HG03571 (cell line): ENCODE results near the gene GOLIM4.

ENCODE experiments used
- ATAC-seq: cut with Tn5 transposase; IDR thresholded peaks from one replicate; pipeline ENCODE4 v1.9.1; 2021; ENCODE audit not compliant: unreplicated experiment

Gene GOLIM4

GRCh38 chr3:168001244-168001643 is 94.5 kb downstream of the GOLIM4 start:
- no peak for ATAC-seq

- no peak for ATAC-seq
Measured at GRCh38 chr3:167998253-167998652, 97.5 kb downstream of the GOLIM4 start.

GRCh38 chr3:167996514-167996913 is 99.2 kb downstream of the GOLIM4 start:
- ATAC-seq: no peak

GRCh38 chr3:167992381-167992780 is 103.3 kb downstream of the GOLIM4 start:
- ATAC-seq: no peak

GRCh38 chr3:167991213-167991612 is 104.5 kb downstream of the GOLIM4 start:
- no peak for ATAC-seq

- no peak for ATAC-seq
Measured at GRCh38 chr3:167989999-167990398, 105.7 kb downstream of the GOLIM4 start.

- ATAC-seq: no peak
Measured at GRCh38 chr3:167989066-167989465, 106.7 kb downstream of the GOLIM4 start.

GRCh38 chr3:167983583-167983982 is 112.1 kb downstream of the GOLIM4 start:
- ATAC-seq: no peak

GRCh38 chr3:167978486-167978885 is 117.2 kb downstream of the GOLIM4 start:
- ATAC-seq: no peak

- no peak for ATAC-seq
Measured at GRCh38 chr3:167978071-167978470, 117.7 kb downstream of the GOLIM4 start.

GRCh38 chr3:167976516-167977361 is 119.0 kb downstream of the GOLIM4 start:
- ATAC-seq: no peak

- ATAC-seq: no peak
Measured at GRCh38 chr3:167973901-167974300, 121.8 kb downstream of the GOLIM4 start.

GRCh38 chr3:167973046-167973445 is 122.7 kb downstream of the GOLIM4 start:
- ATAC-seq: no peak

GRCh38 chr3:167972502-167972901 is 123.2 kb downstream of the GOLIM4 start:
- no peak for ATAC-seq

GRCh38 chr3:167969548-167969947 is 126.2 kb downstream of the GOLIM4 start:
- ATAC-seq: no peak

- no peak for ATAC-seq
Measured at GRCh38 chr3:167967257-167968036, 128.3 kb downstream of the GOLIM4 start.
